ENCODE results near the gene TECTA.

The TECTA gene

GRCh38 chr11:121137005-121137404 is 36.0 kb downstream of the TECTA start:
- H3K4me3 ChIP-seq (ENCODE audit: low read depth, low read length), result no peak overlapping the region
- TF ChIP-seq, protein P1, sequence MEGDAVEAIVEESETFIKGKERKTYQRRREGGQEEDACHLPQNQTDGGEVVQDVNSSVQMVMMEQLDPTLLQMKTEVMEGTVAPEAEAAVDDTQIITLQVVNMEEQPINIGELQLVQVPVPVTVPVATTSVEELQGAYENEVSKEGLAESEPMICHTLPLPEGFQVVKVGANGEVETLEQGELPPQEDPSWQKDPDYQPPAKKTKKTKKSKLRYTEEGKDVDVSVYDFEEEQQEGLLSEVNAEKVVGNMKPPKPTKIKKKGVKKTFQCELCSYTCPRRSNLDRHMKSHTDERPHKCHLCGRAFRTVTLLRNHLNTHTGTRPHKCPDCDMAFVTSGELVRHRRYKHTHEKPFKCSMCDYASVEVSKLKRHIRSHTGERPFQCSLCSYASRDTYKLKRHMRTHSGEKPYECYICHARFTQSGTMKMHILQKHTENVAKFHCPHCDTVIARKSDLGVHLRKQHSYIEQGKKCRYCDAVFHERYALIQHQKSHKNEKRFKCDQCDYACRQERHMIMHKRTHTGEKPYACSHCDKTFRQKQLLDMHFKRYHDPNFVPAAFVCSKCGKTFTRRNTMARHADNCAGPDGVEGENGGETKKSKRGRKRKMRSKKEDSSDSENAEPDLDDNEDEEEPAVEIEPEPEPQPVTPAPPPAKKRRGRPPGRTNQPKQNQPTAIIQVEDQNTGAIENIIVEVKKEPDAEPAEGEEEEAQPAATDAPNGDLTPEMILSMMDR (IDR thresholded peaks at IDR 0.05; ENCODE audit: control insufficient read depth, extremely low read depth, insufficient read depth), result no peak
- DNase-seq (ENCODE audit: low read depth), result no peak

- DNase-seq (ENCODE audit: low read depth), result no peak
- no peak overlapping the region for H3K4me3 ChIP-seq (ENCODE audit: low read depth, low read length)
- TF ChIP-seq, protein P1 (IDR thresholded peaks at IDR 0.05; ENCODE audit: control insufficient read depth, extremely low read depth, insufficient read depth), result no peak
These were observed 37.2 kb downstream of the TECTA start for GRCh38 chr11:121138259-121138658.

- H3K4me3 ChIP-seq (ENCODE audit: low read depth, low read length), result no peak overlapping the region
- DNase-seq (ENCODE audit: low read depth), result no peak
- TF ChIP-seq, protein P1 (IDR thresholded peaks at IDR 0.05; ENCODE audit: control insufficient read depth, extremely low read depth, insufficient read depth), result no peak
These were observed 39.3 kb downstream of the TECTA start for GRCh38 chr11:121140369-121140768.

DNA sequence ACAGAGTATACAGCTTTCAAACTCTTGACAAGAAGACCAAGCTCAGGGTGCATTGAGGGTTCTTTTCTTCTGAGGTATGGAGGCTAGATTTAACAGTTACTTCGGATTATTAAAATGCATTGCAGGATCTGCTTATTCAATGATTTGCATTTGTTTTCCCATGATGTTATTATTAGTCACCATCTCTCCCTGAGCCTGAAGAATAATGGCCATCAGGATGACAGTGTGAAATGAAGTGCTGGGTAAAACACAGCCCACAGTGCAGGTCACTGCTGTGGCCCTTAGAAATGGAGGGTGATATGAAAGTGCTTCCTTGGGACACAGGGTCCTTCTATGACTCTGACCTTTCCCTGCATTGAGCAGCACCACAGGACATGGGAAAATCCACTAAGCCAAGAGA is 40.0 kb downstream of the TECTA start:
- no peak for DNase-seq (ENCODE audit: low read depth)
- TF ChIP-seq, protein P1 (IDR thresholded peaks at IDR 0.05; ENCODE audit: control insufficient read depth, extremely low read depth, insufficient read depth), result no peak
- H3K4me3 ChIP-seq (ENCODE audit: low read depth, low read length), result no peak overlapping the region

DNA sequence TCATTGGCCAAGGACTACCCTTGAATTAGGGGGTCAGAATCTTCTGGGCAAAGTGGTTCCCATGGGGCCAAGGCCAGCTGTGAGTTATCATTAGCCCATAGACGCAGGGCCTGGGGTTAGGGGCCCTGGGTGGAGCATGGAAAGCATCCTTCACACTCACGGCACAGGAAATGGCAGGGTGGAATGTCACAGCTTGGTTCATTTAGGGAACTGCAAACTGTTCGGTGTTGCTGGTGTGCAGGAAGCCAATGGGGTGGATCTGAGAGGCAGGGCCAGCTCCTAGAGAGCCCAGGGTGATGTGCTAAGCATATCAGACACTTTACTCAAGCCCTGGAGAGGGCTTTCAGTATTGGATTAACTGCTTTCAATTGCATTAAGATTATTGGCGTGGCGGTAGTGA is 42.9 kb downstream of the TECTA start:
- DNase-seq (ENCODE audit: low read depth), result no peak
- H3K4me3 ChIP-seq (ENCODE audit: low read depth, low read length), result no peak overlapping the region
- TF ChIP-seq, protein P1 (IDR thresholded peaks at IDR 0.05; ENCODE audit: control insufficient read depth, extremely low read depth, insufficient read depth), result no peak

- H3K4me3 ChIP-seq (ENCODE audit: low read depth, low read length), result no peak overlapping the region
- TF ChIP-seq, protein P1 (IDR thresholded peaks at IDR 0.05; ENCODE audit: control insufficient read depth, extremely low read depth, insufficient read depth), result no peak
- DNase-seq (ENCODE audit: low read depth), result no peak
These were observed 43.7 kb downstream of the TECTA start for GRCh38 chr11:121144723-121145122.

DNA sequence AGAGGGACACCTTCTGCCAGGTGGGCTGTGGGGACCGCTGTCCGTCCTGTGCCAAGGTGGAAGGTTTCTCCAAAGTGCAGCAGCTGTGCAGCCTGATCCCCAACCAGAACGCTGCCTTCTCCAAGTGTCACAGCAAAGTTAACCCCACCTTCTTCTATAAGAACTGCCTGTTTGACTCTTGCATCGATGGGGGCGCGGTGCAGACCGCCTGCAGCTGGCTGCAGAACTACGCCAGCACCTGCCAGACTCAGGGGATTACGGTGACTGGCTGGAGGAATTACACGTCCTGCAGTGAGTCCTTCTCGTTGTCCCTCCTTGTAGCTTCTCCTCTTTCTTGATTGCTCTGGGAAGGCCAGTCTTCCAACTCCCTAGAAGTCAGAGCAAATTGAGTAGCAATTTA is 44.8 kb downstream of the TECTA start:
- no peak overlapping the region for H3K4me3 ChIP-seq (ENCODE audit: low read depth, low read length)
- no peak for DNase-seq (ENCODE audit: low read depth)
- TF ChIP-seq, protein P1 (IDR thresholded peaks at IDR 0.05; ENCODE audit: control insufficient read depth, extremely low read depth, insufficient read depth), result no peak
